HL-60 (cell line): ENCODE results near the gene MEPE.

Experiments
- DNase-seq, 2 experiments: peaks; one replicate each; pipeline ENCODE4 v3.0.0-alpha.2; 2010 to 2020; ENCODE audit warnings: low read depth in 1 of 2, low spot score in 1 of 2
- H3K27ac ChIP-seq: fragments of 250-450 bp; sonication (Bioruptor Pico); replicated peaks from 2 replicates; pipeline ENCODE4 v1.5.1; 2020; ENCODE audit warnings: mild to moderate bottlenecking, moderate library complexity
- H3K27me3 ChIP-seq: fragments of 250-450 bp; sonication (Bioruptor Pico); 2 replicates; pipeline ENCODE4 v1.5.1; 2021; ENCODE audit warnings: mild to moderate bottlenecking, moderate library complexity; ENCODE audit not compliant: insufficient read depth, poor library complexity, severe bottlenecking
- H3K4me3 ChIP-seq: replicated peaks from 2 replicates; pipeline ENCODE4 v1.5.1; 2011; ENCODE audit warnings: mild to moderate bottlenecking, control low read depth, low read length; ENCODE audit not compliant: insufficient read depth
- CTCF ChIP-seq: IDR thresholded peaks from one replicate; pipeline ENCODE4 v1.5.1; 2011; ENCODE audit warnings: low read length, control low read depth, inconsistent platforms; ENCODE audit not compliant: insufficient read depth
- GABPA ChIP-seq: IDR thresholded peaks from 2 replicates; pipeline ENCODE4 v1.6.1; 2012; ENCODE audit warnings: low read depth
- POLR2AphosphoS5 ChIP-seq: IDR thresholded peaks from 2 replicates; pipeline ENCODE4 v1.6.1; 2012; ENCODE audit warnings: low read depth
- REST ChIP-seq: IDR thresholded peaks from 2 replicates; pipeline ENCODE4 v1.6.1; 2012; ENCODE audit warnings: low read depth; ENCODE audit not compliant: insufficient replicate concordance
- SPI1 ChIP-seq: IDR thresholded peaks from 2 replicates; pipeline ENCODE4 v1.6.1; 2012; ENCODE audit warnings: low read depth, mild to moderate bottlenecking, borderline replicate concordance

The MEPE gene

GRCh38 chr4:87846226-87846625, 13.5 kb downstream of the MEPE start:
- no peak for DNase-seq
- H3K4me3 ChIP-seq, result no peak overlapping the region
- TF ChIP-seq POLR2AphosphoS5, result no peak
- no peak for TF ChIP-seq SPI1
- no peak overlapping the region for H3K27ac ChIP-seq
- no peaks in the 10 kb centered on the region for H3K27me3 ChIP-seq

- Histone ChIP-seq H3K4me3 (no peak overlapping the region), H3K27me3 (no peaks in the 10 kb centered on the region), H3K27ac (no peak overlapping the region)
- DNase-seq, result peak; percentile 47 to 53
- TF ChIP-seq CTCF (peak; percentile 47), REST (no peak)
Observed at GRCh38 chr4:87848622-87849351, 16.0 kb downstream of the MEPE start.

GRCh38 chr4:87849612-87850011, 16.8 kb downstream of the MEPE start:
- DNase-seq, result peak; percentile 76 to 81
- H3K4me3 ChIP-seq, result no peak overlapping the region
- TF ChIP-seq REST (no peak), CTCF (no peak), POLR2AphosphoS5 (peak; percentile 21; the same call in 1 of the 2 replicates), GABPA (peak; percentile 50; the same call in 1 of the 2 replicates)
- no peaks in the 10 kb centered on the region for H3K27me3 ChIP-seq
- peak overlapping the region; percentile 33 for H3K27ac ChIP-seq

- DNase-seq, result peak; percentile 61 to 70
- 0 out of 2 replicates have a peak overlapping the region, but pooled peaks have one; percentile 28 for H3K27ac ChIP-seq
- no peaks in the 10 kb centered on the region for H3K27me3 ChIP-seq
- H3K4me3 ChIP-seq, result no peak overlapping the region
- no peak for TF ChIP-seq REST
- TF ChIP-seq SPI1, result no peak
- no peak for TF ChIP-seq CTCF
- no peak for TF ChIP-seq GABPA
- TF ChIP-seq POLR2AphosphoS5, result no peak
Observed at GRCh38 chr4:87851332-87851731, 18.6 kb downstream of the MEPE start.
